IPS-NIHi7 (cell line): ENCODE measurements around the gene CRP.
"Not testable (repeated sequence)": the region's sequence is repeated elsewhere in the genome, so short reads cannot be mapped to it uniquely, and the experiment has no call there.

Experiments used
- DNase-seq: peaks from one replicate; pipeline ENCODE4 v3.0.0; 2012; ENCODE audit warnings: mixed read lengths; ENCODE audit errors: extremely low spot score

Gene CRP

GRCh38 chr1:159714529-159714928 is at the start of gene CRP:
Gene CRP (minus strand): TSS chr1:159714589. CDS start chr1:159714485, 104 bp downstream.
- DNase-seq, result no peak

GRCh38 chr1:159763686-159764085 is 49.3 kb upstream of the CRP start:
- no peak for DNase-seq

- DNase-seq, result no peak
These were observed 42.0 kb upstream of the CRP start for GRCh38 chr1:159756397-159756796.

- no peak for DNase-seq
These were observed 41.1 kb upstream of the CRP start for GRCh38 chr1:159755451-159756007.

- DNase-seq, result no peak
These were observed 39.0 kb upstream of the CRP start for GRCh38 chr1:159753386-159753785.

GRCh38 chr1:159752135-159752580 is 37.8 kb upstream of the CRP start:
- DNase-seq, result no peak

GRCh38 chr1:159751031-159751430 is 36.6 kb upstream of the CRP start:
- DNase-seq, result no peak

- no peak for DNase-seq
These were observed 36.2 kb upstream of the CRP start for GRCh38 chr1:159750621-159751020.

- DNase-seq, result no peak
These were observed 35.2 kb upstream of the CRP start for GRCh38 chr1:159749630-159750029.

GRCh38 chr1:159748370-159748769 is 34.0 kb upstream of the CRP start:
- DNase-seq, result no peak

GRCh38 chr1:159746666-159747065 is 32.3 kb upstream of the CRP start:
- no peak for DNase-seq

GRCh38 chr1:159743651-159744410 is 29.4 kb upstream of the CRP start:
- no peak for DNase-seq

- DNase-seq, result no peak
These were observed 23.0 kb upstream of the CRP start for GRCh38 chr1:159737238-159737916.

- not testable (repeated sequence) for DNase-seq
These were observed 8.8 kb upstream of the CRP start for GRCh38 chr1:159723188-159723587.

GRCh38 chr1:159719990-159720389 is 5.6 kb upstream of the CRP start:
- DNase-seq, result no peak

- no peak for DNase-seq
These were observed 1.5 kb upstream of the CRP start for GRCh38 chr1:159715855-159716254.

- DNase-seq, result no peak
These were observed 2.3 kb downstream of the CRP start for GRCh38 chr1:159712080-159712479.

- no peak for DNase-seq
These were observed 6.7 kb downstream of the CRP start for GRCh38 chr1:159707472-159708260.

GRCh38 chr1:159705904-159706256 is 8.5 kb downstream of the CRP start:
- DNase-seq, result no peak

GRCh38 chr1:159705251-159705903 is 9.0 kb downstream of the CRP start:
- no peak for DNase-seq

- no peak for DNase-seq
These were observed 9.9 kb downstream of the CRP start for GRCh38 chr1:159704481-159704880.

GRCh38 chr1:159700312-159700711 is 14.1 kb downstream of the CRP start:
- peak; percentile 26 for DNase-seq
